Fibroblast of upper back skin (primary cell): ENCODE measurements around the gene TXN.

Source experiments
- DNase-seq: peaks from one replicate; pipeline ENCODE4 v3.0.0-alpha.2; 2013

TXN gene

DNA sequence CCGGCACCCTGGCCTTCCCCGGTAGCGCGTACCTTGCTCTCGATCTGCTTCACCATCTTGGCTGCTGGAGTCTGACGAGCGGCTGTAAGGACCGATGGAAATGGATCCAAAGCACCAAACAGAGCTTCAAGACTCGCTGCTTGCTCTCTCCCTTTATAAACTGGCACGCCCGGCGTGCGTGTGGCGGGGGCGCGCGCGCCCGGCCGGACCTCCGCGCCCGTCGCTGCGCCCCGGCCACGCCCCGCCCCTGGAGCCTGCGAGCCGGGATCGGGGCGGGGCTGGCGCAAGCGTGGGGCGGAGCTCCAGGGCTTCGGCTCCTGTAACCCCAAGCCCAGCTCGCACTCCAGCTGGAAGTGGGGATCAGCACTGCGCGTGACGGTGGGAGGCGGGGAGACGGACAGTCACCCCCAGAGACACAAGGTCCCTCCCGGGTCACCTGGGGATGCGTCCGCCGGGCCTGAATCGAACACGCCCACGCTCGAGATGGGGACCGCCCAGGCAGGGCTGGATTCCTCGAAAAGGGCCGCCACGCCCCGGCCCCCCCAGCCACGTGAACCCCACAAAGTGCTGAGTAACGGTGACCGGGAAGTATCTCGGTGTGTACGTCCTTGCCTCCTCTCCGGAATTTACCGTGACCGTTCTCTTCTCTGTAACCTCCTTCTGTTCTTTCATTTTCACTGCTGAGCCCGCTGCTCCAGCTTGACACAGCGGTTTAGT, at the start of gene TXN:
TSS of gene TXN (minus strand) at position 128 of the 717 bp plus-strand sequence. CDS start at position 56, 72 bp downstream.
- peak; percentile 88 for DNase-seq

- DNase-seq: peak; percentile 69
These were observed 46.8 kb upstream of the TXN start for GRCh38 chr9:110303133-110303532.

DNA sequence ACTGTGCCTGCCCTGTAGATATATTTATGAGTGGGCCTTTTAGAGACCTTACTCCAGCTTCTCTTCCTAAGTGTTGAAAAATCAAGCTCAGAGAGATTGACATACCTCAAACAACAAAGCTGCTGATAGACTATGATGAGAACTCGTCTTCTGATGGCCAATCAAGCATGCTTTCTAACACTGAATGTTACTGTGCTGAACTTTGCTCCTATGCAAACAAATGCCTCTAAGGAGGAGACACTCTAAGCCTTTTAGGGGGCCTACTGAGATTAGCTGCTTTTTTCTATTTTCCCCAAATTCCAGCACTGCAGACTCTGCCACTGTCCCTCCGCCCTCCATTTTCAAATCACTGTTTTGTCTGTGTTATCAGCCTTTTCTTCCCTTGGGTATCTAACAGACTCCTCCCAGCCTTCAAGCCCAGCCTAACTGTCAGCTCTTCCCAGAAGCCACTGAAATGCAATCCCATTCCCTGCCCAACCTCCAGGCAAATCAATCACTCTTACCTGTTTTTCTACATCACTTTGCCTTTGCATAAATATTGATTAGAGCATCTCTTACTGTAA, 41.8 kb upstream of the TXN start:
- DNase-seq: no peak

DNA sequence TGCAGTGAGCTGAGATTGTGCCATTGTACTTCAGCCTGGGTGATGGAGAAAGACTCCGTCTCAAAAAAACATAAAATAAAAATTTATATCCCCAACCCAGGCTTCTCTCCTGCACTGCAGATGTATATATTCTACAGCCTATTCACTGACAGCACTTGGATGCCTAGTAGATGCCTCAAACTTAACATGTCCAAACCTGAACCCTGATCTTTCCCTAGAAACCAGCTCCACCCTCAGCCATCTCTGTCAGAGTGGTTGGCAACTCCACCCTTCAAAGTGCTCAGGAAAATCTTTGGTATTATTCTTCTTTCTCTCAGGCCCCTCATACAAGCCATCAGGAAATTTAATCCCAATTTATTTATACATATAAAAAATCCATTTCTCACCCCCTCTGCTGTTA, 36.9 kb upstream of the TXN start:
- DNase-seq: no peak

DNA sequence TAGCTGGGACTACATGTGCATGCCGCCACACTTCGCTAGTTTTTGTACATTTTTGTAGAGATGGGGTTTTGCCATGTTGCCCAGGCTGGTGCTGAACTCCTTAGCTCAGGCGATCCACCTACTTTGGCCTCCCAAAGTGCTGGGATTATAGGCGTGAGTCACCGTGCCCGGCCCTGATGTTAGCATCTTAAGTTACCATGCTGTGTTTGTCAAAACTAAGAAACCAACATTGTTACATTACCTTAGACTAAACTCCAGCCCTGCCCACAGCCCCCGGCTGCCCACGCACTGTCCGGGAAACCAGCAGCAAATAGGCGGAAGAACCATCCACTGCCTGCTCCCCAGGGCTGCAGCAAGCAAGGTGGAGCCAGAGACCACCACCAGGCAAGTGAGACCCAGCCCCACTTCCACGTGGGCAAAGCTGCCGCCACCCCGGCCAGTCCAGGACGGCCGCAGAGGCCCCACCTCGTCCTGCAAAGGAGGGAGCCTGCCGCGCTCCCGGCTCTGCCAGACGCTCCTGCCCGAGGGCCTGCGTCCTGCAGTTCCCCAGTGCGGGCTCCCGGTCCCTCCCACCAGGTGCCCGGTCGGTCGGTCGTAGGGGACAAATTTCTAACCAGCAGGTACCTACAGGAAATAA, 35.7 kb upstream of the TXN start:
- DNase-seq: no peak

DNA sequence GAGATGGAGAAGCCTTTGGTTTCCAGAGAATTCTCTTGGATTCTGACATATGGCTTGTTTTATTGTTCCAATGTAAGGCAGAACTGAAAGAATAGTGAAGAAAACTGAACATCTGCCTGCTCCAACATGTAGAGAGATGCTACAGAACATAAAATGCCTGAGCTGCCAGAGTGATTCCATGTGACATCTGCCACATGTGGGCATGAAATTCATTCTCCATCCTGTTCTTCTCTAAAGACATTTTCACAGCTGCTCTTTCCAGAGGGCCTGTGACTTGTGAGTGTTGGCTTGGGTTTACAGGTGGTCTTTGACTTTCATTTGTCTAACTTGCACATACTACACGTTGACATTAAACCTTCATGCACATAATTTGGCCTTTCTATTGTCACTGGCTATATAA, 33.7 kb upstream of the TXN start:
- no peak for DNase-seq

- no peak for DNase-seq
These were observed 32.2 kb upstream of the TXN start for GRCh38 chr9:110288503-110288902.

- DNase-seq: no peak
These were observed 31.0 kb upstream of the TXN start for GRCh38 chr9:110287289-110287680.

DNA sequence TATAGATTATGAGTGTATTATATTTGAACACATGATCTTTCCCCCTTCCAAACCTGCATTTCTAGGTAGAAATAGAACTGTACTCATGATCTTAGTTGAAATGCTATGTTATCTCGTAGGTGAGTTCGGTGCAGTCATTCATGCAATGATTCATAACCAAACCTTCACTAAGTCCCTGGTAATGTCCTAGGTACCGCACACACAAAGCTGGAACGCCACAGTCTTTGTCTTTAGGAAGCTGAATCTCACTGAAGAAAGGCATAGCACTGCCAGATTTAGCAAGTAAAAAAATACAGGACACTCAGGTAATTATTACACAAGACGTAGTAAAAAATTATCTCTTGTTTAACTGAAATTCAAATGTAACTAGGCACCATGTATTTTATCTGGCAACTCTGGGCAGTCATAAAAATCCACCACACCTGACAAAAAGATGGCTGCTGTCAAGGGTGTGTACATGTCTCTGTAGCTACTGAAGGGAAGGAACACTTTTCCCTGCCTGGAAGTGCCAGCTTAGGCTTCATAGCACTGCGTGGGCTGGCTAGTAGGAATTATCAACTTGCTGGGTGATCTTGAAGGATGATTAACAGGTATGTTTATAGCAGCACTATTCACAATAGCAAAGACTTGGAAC, 28.0 kb upstream of the TXN start:
- DNase-seq: no peak

DNA sequence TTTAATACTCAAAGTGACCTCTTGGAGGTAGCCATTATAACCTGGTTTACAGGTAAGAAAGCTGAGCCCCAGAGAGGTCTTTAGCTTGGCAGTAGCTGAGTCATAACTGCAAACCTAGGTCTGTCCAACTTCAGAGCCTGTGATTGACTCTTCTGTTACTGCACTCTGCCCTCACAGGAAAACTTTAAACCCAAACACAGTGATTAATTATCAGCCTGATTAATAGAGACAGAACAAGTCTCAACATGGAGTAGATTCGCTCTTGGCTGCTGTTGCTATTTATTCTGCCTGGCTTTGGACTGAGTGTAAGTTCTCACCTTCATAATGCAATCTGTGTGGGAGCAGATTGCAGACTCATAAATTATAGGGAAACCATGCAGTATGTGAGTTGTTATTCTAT, 27.4 kb upstream of the TXN start:
- DNase-seq: no peak

DNA sequence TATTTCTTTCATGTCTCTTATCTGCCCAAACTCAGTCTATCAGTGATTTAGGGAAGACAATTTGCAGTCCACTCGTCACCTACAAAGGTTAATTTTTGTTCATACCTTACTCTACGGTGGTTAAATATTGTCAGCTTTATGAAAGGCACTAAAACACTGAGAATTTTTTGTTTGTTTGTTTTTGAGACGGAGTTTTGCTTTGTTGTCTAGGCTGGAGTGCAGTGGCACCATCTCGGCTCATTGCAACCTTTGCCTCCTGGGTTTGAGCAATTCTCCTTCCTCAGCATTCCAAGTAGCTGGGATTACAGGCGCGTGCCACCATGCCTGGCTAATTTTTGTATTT, 26.4 kb upstream of the TXN start:
- DNase-seq: no peak

GRCh38 chr9:110282018-110282738, 25.9 kb upstream of the TXN start:
- DNase-seq: no peak

- no peak for DNase-seq
These were observed 21.9 kb upstream of the TXN start for GRCh38 chr9:110278080-110278707.

- DNase-seq: no peak
These were observed 20.5 kb upstream of the TXN start for GRCh38 chr9:110276781-110277180.

GRCh38 chr9:110270211-110270995, 14.1 kb upstream of the TXN start:
- DNase-seq: no peak

GRCh38 chr9:110266795-110267194, 10.5 kb upstream of the TXN start:
- DNase-seq: no peak

GRCh38 chr9:110261632-110262031, 5.3 kb upstream of the TXN start:
- no peak for DNase-seq

DNA sequence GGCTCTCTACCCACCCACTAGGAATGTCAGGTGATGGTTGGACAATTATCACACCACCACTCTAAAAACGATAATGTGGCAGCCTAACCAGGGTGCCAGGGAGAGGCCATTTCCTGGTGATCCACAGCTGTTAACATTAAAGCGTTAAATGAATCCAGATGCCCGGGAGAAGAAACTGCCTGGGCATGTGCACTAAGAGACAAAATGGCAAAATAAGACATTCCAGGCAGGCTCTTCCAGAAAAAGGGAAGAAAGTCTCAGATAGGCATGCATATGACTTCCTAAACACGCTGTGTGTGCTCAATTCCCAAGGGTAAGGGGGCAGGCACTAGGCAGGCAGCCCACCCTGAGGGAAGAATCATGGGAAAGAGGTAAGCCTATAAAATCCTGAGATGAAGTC, 4.6 kb upstream of the TXN start:
- DNase-seq: no peak

DNA sequence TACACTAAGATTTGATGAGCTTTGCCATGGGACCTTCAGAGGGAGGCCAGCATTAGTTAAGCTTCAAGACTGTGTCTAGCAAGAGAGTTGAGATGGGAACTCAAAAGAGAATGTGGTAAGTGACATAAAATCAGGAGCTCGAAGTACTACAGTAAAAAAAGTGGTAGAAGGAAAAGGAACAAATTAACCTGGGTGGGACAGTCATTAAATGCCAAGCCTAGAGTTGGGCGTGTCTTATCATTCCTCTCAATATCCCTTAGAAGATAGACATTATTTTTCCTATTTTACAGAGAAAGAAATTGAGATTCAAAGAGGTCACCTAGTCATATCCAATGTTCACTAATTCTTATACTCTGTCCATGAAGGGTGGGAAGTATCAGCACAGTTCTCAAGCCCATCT, 3.3 kb upstream of the TXN start:
- DNase-seq: no peak

- DNase-seq: no peak
These were observed 2.4 kb upstream of the TXN start for GRCh38 chr9:110258690-110259091.

DNA sequence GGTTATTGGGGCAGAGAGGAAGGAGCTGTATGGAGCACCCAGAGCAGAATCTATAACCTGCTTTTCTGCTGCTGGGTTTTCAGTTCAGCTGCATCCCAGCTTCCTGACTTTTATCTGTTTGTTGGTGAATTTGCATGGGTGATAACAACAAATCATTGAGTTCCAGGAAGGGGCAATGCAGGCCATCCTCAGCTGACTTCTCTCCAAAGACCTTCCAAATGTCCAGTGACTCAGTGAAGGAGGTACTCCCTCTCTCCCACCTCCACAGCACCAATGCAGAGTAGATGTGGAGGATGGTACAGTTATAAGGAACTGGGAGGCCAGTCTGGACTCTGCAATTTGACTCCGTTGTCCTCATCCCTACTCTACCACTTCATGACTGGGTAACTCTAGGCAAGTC, 1.6 kb upstream of the TXN start:
- no peak for DNase-seq
